K562 (cell line): ENCODE data around the gene METRN. TPM values are rescaled to one million over a fixed set of nuclear protein-coding genes. Genes with fewer than 3 reads are reported as not detected.

Source experiments
- ATAC-seq: fragments of 200-7000 bp; cut with Tn5 transposase; 3 replicates; pipeline ENCODE4 v1.9.1; 2020; ENCODE audit warnings: moderate library complexity
- BruUV-seq: library from RNA; stranded (reverse); fragments of 400-500 nt; replicated peaks from 2 replicates; lab custom pipeline; 2021; lab: Mats Ljungman, UMichigan
- CTCF ChIA-PET: fragments of 300-600 bp; formaldehyde crosslinking; extraction: SDS; loops from one replicate; lab custom pipeline; 2021; ENCODE audit warnings: low intra/inter-chr PET ratio; lab: Yijun Ruan, JAX
- POLR2A ChIA-PET: fragments of 300-600, 350-650 bp; sonication (Branson Sonifier 250); formaldehyde crosslinking; extraction: SDS; loops from one replicate; lab custom pipeline; 2021; ENCODE audit warnings: antibody characterized with exemption, inconsistent platforms; lab: Yijun Ruan, JAX
- DNase-seq, 4 experiments: peaks; one replicate each; pipeline versions ENCODE4 v3.0.0 to v3.0.0-alpha.2; 2011 to 2018; ENCODE audit warnings: low spot score in 3 of 4, mixed read lengths in 3 of 4; ENCODE audit errors: extremely low read depth in 1 of 4
- FAIRE-seq: peaks from 2 replicates; lab custom pipeline; 2011; peaks lifted over from hg19 to GRCh38; lab: Jason Lieb, UNC
- H2AFZ ChIP-seq: 2 replicates; pipeline ENCODE4 v1.6.0; 2011; ENCODE audit warnings: low read depth, low read length, control low read depth, inconsistent platforms
- H3K27ac ChIP-seq: fragments of 200-600 bp; 3 replicates; pipeline ENCODE4 v1.8.0; 2011; ENCODE audit warnings: low read depth, mild to moderate bottlenecking, control low read depth, inconsistent platforms, low read length, moderate library complexity, mixed read lengths; ENCODE audit errors: extremely low read depth
- H3K27me3 ChIP-seq, 2 experiments: fragments of 300-600 bp in 1 of 2; 2 replicates in 1 of 2; 3 replicates in 1 of 2; pipeline versions ENCODE4 v1.6.0 to v1.8.0; 2011; ENCODE audit warnings: inconsistent platforms in 2 of 2, low read length in 2 of 2, mild to moderate bottlenecking in 1 of 2, mixed read lengths in 1 of 2, moderate library complexity in 1 of 2; ENCODE audit not compliant: control insufficient read depth in 2 of 2, insufficient read depth in 2 of 2
- H3K36me3 ChIP-seq: fragments of 300-600 bp; 3 replicates; pipeline ENCODE4 v1.8.0; 2011; ENCODE audit warnings: mild to moderate bottlenecking, low read length, inconsistent platforms; ENCODE audit not compliant: control insufficient read depth, insufficient read depth
- H3K4me1 ChIP-seq, 2 experiments: fragments of 200-600 bp in 1 of 2; replicated peaks in 1 of 2; 2 replicates in 1 of 2; 3 replicates in 1 of 2; pipeline versions ENCODE4 v1.5.1 to v1.8.0; 2011; ENCODE audit warnings: inconsistent platforms in 2 of 2, low read length in 2 of 2, mild to moderate bottlenecking in 1 of 2, mixed read lengths in 1 of 2, moderate library complexity in 1 of 2; ENCODE audit not compliant: control insufficient read depth in 2 of 2, insufficient read depth in 2 of 2
- H3K4me2 ChIP-seq: 2 replicates; pipeline ENCODE4 v1.6.1; 2011; ENCODE audit warnings: low read length, control low read depth, inconsistent platforms, mixed read lengths; ENCODE audit not compliant: insufficient read depth
- H3K4me3 ChIP-seq: fragments of 200-600 bp; sonication (generic), shearing (Covaris generic); 2 replicates; pipeline ENCODE4 v1.5.1; 2016; ENCODE audit warnings: control low read depth, inconsistent platforms
- H3K79me2 ChIP-seq: fragments of 200-600 bp; 3 replicates; pipeline ENCODE4 v1.8.0; 2011; ENCODE audit warnings: low read length, inconsistent platforms; ENCODE audit not compliant: control insufficient read depth, insufficient read depth
- H3K9ac ChIP-seq, 2 experiments: 2 replicates each; pipeline versions ENCODE4 v1.6.0 to v1.6.1; 2011; ENCODE audit warnings: low read depth in 2 of 2, low read length in 2 of 2, control low read depth in 1 of 2, inconsistent platforms in 1 of 2, mild to moderate bottlenecking in 1 of 2, mixed read lengths in 1 of 2; ENCODE audit not compliant: insufficient read depth in 1 of 2
- H3K9me1 ChIP-seq: one replicate; pipeline ENCODE4 v1.6.0; 2011; ENCODE audit warnings: inconsistent platforms, mild to moderate bottlenecking, low read length, moderate library complexity; ENCODE audit not compliant: control insufficient read depth, insufficient read depth
- H3K9me3 ChIP-seq: replicated peaks from 2 replicates; pipeline ENCODE4 v1.5.1; 2011; ENCODE audit warnings: low read depth, low read length, inconsistent platforms; ENCODE audit not compliant: control insufficient read depth, insufficient read depth
- H4K20me1 ChIP-seq: replicated peaks from 2 replicates; pipeline ENCODE4 v1.6.1; 2011; ENCODE audit warnings: low read length, inconsistent platforms, mixed read lengths; ENCODE audit not compliant: control insufficient read depth, insufficient read depth
- CBX1 ChIP-seq: sonication (generic); IDR thresholded peaks from 2 replicates; pipeline ENCODE4 v1.6.1; 2016; ENCODE audit warnings: antibody characterized with exemption, low read depth, mild to moderate bottlenecking
- HNRNPK ChIP-seq: fragments of 200-400 bp; formaldehyde crosslinking; IDR thresholded peaks from one replicate; pipeline ENCODE4 v1.6.1; 2018; ENCODE audit warnings: mild to moderate bottlenecking, low read depth, low read length; ENCODE audit not compliant: poor library complexity, severe bottlenecking
- KDM2B ChIP-seq: fragments of 250-450 bp; sonication (Bioruptor Pico); IDR thresholded peaks from 2 replicates; pipeline ENCODE4 v1.8.0; 2021; ENCODE audit warnings: mild to moderate bottlenecking, moderate library complexity
- MAFF ChIP-seq: IDR thresholded peaks from 2 replicates; pipeline ENCODE4 v1.6.1; 2012; ENCODE audit warnings: low read length, improper control_type of control experiment
- MAX ChIP-seq: sonication (generic); formaldehyde crosslinking; IDR thresholded peaks from 2 replicates; pipeline ENCODE4 v1.9.0; 2022; ENCODE audit warnings: mild to moderate bottlenecking, missing genetic modification reagents
- NUFIP1 ChIP-seq: fragments of 450-650 bp; IDR thresholded peaks from 2 replicates; pipeline ENCODE4 v1.6.1; 2018; ENCODE audit not compliant: partially characterized antibody
- RFX5 ChIP-seq: IDR thresholded peaks from 2 replicates; pipeline ENCODE4 v1.6.1; 2011; ENCODE audit warnings: low read depth, mild to moderate bottlenecking, improper control_type of control experiment, low read length
- RHOXF2B ChIP-seq: fragments of 250-450 bp; sonication (Bioruptor Pico); conservative IDR thresholded peaks from 2 replicates; pipeline ENCODE4 v1.5.1; 2021
- SIRT6 ChIP-seq: IDR thresholded peaks from one replicate; pipeline ENCODE4 v1.6.1; 2012; ENCODE audit warnings: low read depth, mild to moderate bottlenecking, control low read depth, inconsistent platforms, low read length, moderate library complexity
- SLC30A9 ChIP-seq: fragments of 250-450 bp; sonication (Bioruptor Pico); IDR thresholded peaks from 2 replicates; pipeline ENCODE4 v1.8.0; 2022; ENCODE audit warnings: mild to moderate bottlenecking, moderate library complexity
- TARDBP ChIP-seq: fragments of 450-650 bp; IDR thresholded peaks from 2 replicates; pipeline ENCODE4 v1.6.1; 2016
- XRCC5 ChIP-seq: fragments of 200-400 bp; formaldehyde crosslinking; IDR thresholded peaks from 2 replicates; pipeline ENCODE4 v1.6.1; 2017; ENCODE audit warnings: low read depth, mild to moderate bottlenecking, low read length
- WGBS: fragments of 100-300 bp; shearing (Covaris generic); methylation state at CpG from one replicate; pipeline ENCODE4 v1.1.6; 2016; ENCODE audit warnings: low coverage, mixed read lengths; ENCODE audit not compliant: insufficient coverage; ENCODE audit errors: missing lambda C conversion rate; 5-methylcytosine and 5-hydroxymethylcytosine counted together
- in situ Hi-C: fragments of 300-500 bp; cut with MboI; formaldehyde crosslinking; loops from 4 replicates; pipeline ENCODE4 v1.15.0; 2018; ENCODE audit warnings: inconsistent platforms, mixed read lengths
- intact Hi-C: fragments of 100-400 bp; cut with micrococcal nuclease; formaldehyde crosslinking; loops from 2 replicates; pipeline ENCODE4 v1.14.2; 2022
- polyA plus RNA-seq, 8 experiments: library from polyadenylated mRNA; depleted of rRNA in 4 of 8; stranded (reverse) in 5 of 8; unstranded in 3 of 8; fragments of >200 nt; fragmentation: Nextera tagmentation in 2 of 8; fragmentation: Illumina TruSeq in 1 of 8; extraction: Ambion mirVana in 2 of 8; extraction: Trizol in 1 of 8; gene quantifications; 2 replicates each; pipeline versions ENCODE4 v1.2.1 to v1.2.3, GENCODE V29; 2011 to 2014; ENCODE audit warnings: inconsistent platforms in 1 of 8, missing spikeins in 1 of 8
- total RNA-seq, 7 experiments: library from RNA; depleted of rRNA in 6 of 7; stranded (reverse); fragments of >200 nt in 6 of 7; fragmentation: Illumina TruSeq in 2 of 7; extraction: Trizol in 2 of 7; gene quantifications; 2 replicates each; pipeline versions ENCODE4 v1.2.1 to v1.2.3, GENCODE V29; 2011 to 2021; ENCODE audit warnings: low replicate concordance in 1 of 7
- TF ChIP-seq, protein P1 (sequence below): sonication (generic); formaldehyde crosslinking; IDR thresholded peaks from 2 replicates; pipeline ENCODE4 v1.8.1; 2022; ENCODE audit warnings: missing genetic modification reagents
- TF ChIP-seq, protein P2 (sequence below): fragments of 250-450 bp; sonication (Bioruptor Pico); IDR thresholded peaks from 2 replicates; pipeline ENCODE4 v1.8.0; 2021; ENCODE audit warnings: moderate library complexity, mild to moderate bottlenecking, inconsistent platforms

METRN gene
- total and polyA plus RNA-seq, 9 of the 15 experiments (the other 6 are each of a cell fraction or from before 2014, with no cell fraction given): 0.20 to 89.8 (median 15.4) TPM

DNA sequence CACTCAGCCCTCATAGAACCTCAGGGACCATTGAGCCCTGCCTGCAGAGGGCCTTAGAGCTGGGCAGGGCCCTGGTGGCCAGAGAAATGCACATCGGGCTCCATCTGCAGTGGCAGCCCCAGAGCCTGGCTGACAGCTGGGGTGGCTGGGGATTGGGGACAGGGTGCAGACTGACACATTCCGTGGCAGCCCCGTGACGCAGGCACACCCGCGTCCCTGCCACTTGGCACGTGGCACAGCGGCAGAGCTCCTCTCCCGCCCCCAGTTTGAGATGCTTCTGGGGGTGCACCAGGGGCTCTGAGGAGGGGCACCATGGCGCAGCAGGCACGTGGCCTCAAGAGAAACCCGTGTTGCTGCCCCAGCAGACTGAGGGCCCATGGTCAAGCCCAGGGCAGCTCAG is 11.5 kb upstream of the METRN start:
- WGBS: 44% methylated on average over 12 of the region's 12 CpGs
- no peak overlapping the region for H3K27ac ChIP-seq
- no peak for DNase-seq
- peaks cover 32% of the 10 kb centered on the region for H4K20me1 ChIP-seq
- H3K9me1 ChIP-seq: peaks cover 6% of the 10 kb centered on the region
- FAIRE-seq: no peak
- no peak overlapping the region for H3K4me2 ChIP-seq
- peak overlapping the region in 1 of 2 experiments; percentile 22; a peak in 1 of 4 replicates for H3K9ac ChIP-seq
- ChIA-PET CTCF (no interaction called here), POLR2A (interaction anchor here (0.6 to 1.4 kb wide), 3 partner anchors 17 to 107 kb away, joined by 3 to 5 read pairs (median 3); partner anchors contain the start of genes ANTKMT and CIAO3)
- no peaks in the 10 kb centered on the region for H3K36me3 ChIP-seq
- in situ Hi-C loops: no loop called here
- TF ChIP-seq SLC30A9 (no peak), MAX (CRISPR knock-in tag) (peak; percentile 29; the same call in 1 of the 2 replicates)
- TF ChIP-seq, all 486 proteins: peak for 1
- H3K79me2 ChIP-seq: no peaks in the 10 kb centered on the region
- intact Hi-C loops: no loop called here
- H3K27me3 ChIP-seq: peaks cover 13 to 67% of the 10 kb centered on the region in 2 experiments; a peak in 4 of 5 replicates
- no peaks in the 10 kb centered on the region for H3K9me3 ChIP-seq
- ATAC-seq: no peak
- H3K4me3 ChIP-seq: no peak overlapping the region
- no TSS peak for BruUV-seq
- H3K4me1 ChIP-seq: peaks cover 0 to 67% of the 10 kb centered on the region in 2 experiments; a peak in 3 of 5 replicates
- H2AFZ ChIP-seq: no peak overlapping the region

DNA sequence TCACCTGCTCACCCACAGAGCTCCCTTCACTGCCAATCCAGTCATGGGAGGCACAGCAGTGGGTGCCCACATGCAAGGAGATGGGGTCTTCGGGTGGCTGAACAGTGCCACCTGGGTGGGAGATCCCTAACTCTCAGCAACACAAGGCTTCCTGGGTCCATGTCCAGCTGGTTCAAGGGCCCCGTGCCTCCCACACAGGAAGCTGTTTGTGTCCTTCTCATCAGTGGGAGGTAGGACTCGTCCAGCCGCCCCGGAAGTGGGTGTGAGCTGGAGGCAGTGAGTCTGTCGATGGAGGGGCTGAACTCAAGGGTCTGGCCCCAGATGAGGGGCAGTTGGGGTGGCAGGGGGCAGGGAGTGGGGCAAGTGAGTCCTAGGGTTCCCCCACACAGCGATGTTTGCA is 10.9 kb upstream of the METRN start:
- DNase-seq (no peak), ATAC-seq (no peak), FAIRE-seq (no peak)
- CTCF ChIA-PET: no interaction called here
- no peak overlapping the region for H2AFZ ChIP-seq
- no TSS peak for BruUV-seq
- peak overlapping the region in 1 of 2 experiments; percentile 26; a peak in 1 of 4 replicates for H3K9ac ChIP-seq
- no peak overlapping the region for H3K4me2 ChIP-seq
- peaks cover 11 to 64% of the 10 kb centered on the region in 2 experiments; a peak in 4 of 5 replicates for H3K27me3 ChIP-seq
- peaks cover 0 to 67% of the 10 kb centered on the region in 2 experiments; a peak in 3 of 5 replicates for H3K4me1 ChIP-seq
- intact Hi-C loops: no loop called here
- no peaks in the 10 kb centered on the region for H3K9me3 ChIP-seq
- no peak overlapping the region for H3K4me3 ChIP-seq
- POLR2A ChIA-PET: interaction anchor here (0.6 to 1.4 kb wide), 3 partner anchors 17 to 107 kb away, joined by 3 to 5 read pairs (median 3); partner anchors contain the start of genes ANTKMT and CIAO3
- in situ Hi-C loops: no loop called here
- WGBS: 11% methylated on average over 6 of the region's 7 CpGs
- H3K27ac ChIP-seq: no peak overlapping the region
- H3K79me2 ChIP-seq: no peaks in the 10 kb centered on the region
- peaks cover 39% of the 10 kb centered on the region for H4K20me1 ChIP-seq
- peaks cover 6% of the 10 kb centered on the region for H3K9me1 ChIP-seq
- H3K36me3 ChIP-seq: no peaks in the 10 kb centered on the region
- TF ChIP-seq TARDBP (no peak), MAFF (no peak), CBX1 (no peak), RHOXF2B (CRISPR knock-in tag) (no peak), XRCC5 (no peak), NUFIP1 (no peak), RFX5 (no peak), SIRT6 (no peak), KDM2B (CRISPR knock-in tag) (no peak), HNRNPK (no peak)
- TF ChIP-seq, protein P1, sequence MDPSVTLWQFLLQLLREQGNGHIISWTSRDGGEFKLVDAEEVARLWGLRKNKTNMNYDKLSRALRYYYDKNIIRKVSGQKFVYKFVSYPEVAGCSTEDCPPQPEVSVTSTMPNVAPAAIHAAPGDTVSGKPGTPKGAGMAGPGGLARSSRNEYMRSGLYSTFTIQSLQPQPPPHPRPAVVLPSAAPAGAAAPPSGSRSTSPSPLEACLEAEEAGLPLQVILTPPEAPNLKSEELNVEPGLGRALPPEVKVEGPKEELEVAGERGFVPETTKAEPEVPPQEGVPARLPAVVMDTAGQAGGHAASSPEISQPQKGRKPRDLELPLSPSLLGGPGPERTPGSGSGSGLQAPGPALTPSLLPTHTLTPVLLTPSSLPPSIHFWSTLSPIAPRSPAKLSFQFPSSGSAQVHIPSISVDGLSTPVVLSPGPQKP: no peak
- TF ChIP-seq, protein P2, sequence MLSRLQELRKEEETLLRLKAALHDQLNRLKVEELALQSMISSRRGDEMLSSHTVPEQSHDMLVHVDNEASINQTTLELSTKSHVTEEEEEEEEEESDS: no peak
